H1 (cell line): Measurements from ENCODE around the gene DVL3. TPM values are rescaled to one million over a fixed set of nuclear protein-coding genes. Genes with fewer than 3 reads are reported as not detected.

ENCODE experiments used
- CTCF ChIA-PET: fragments of 300-600 bp; sonication (Branson Sonifier 250); formaldehyde crosslinking; loops from one replicate; lab custom pipeline; 2021; ENCODE audit not compliant: partially characterized antibody; lab: Charles Lee
- POLR2A ChIA-PET: fragments of 300-600 bp; sonication (Branson Sonifier 250); formaldehyde crosslinking; loops from one replicate; lab custom pipeline; 2021; ENCODE audit warnings: inconsistent platforms; ENCODE audit not compliant: partially characterized antibody; lab: Charles Lee
- DNase-seq, 2 experiments: peaks; one replicate each; pipeline versions ENCODE4 v3.0.0 to v3.0.0-alpha.2; 2010 to 2022; ENCODE audit warnings: low spot score in 2 of 2, low read depth in 1 of 2, mixed read lengths in 1 of 2
- FAIRE-seq: peaks from 2 replicates; lab custom pipeline; 2011; peaks lifted over from hg19 to GRCh38; lab: Jason Lieb, UNC
- H2AFZ ChIP-seq: 2 replicates; pipeline ENCODE4 v1.8.1; 2012; ENCODE audit warnings: low read length, inconsistent platforms
- H2AK5ac ChIP-seq: 2 replicates; pipeline ENCODE4 v1.6.1; 2013; ENCODE audit warnings: low read depth, low read length
- H2BK120ac ChIP-seq: replicated peaks from 2 replicates; pipeline ENCODE3; 2013; ENCODE audit warnings: low read depth, low read length, inconsistent platforms
- H2BK12ac ChIP-seq: 2 replicates; pipeline ENCODE4 v1.6.1; 2013; ENCODE audit warnings: low read depth, low read length
- H2BK15ac ChIP-seq: 2 replicates; pipeline ENCODE4 v1.6.1; 2013; ENCODE audit warnings: low read length
- H2BK20ac ChIP-seq: 2 replicates; pipeline ENCODE4 v1.6.1; 2013; ENCODE audit warnings: low read length
- H2BK5ac ChIP-seq: 2 replicates; pipeline ENCODE4 v1.6.1; 2013; ENCODE audit warnings: low read depth, low read length
- H3K14ac ChIP-seq: 2 replicates; pipeline ENCODE4 v1.6.1; 2013; ENCODE audit warnings: inconsistent platforms; ENCODE audit not compliant: insufficient read length
- H3K18ac ChIP-seq: 2 replicates; pipeline ENCODE4 v1.6.1; 2013; ENCODE audit warnings: low read length; ENCODE audit errors: extremely low read depth
- H3K23ac ChIP-seq: 2 replicates; pipeline ENCODE4 v1.6.1; 2013; ENCODE audit warnings: inconsistent platforms; ENCODE audit not compliant: insufficient read length
- H3K23me2 ChIP-seq: 2 replicates; pipeline ENCODE4 v1.6.1; 2013; ENCODE audit warnings: low read depth, low read length
- H3K27ac ChIP-seq: 2 replicates; pipeline ENCODE4 v1.6.1; 2011; ENCODE audit warnings: low read depth, low read length, inconsistent platforms
- H3K27me3 ChIP-seq, 4 experiments: replicated peaks in 1 of 4; 1 replicate in 1 of 4; 2 replicates in 3 of 4; pipeline versions ENCODE4 v1.6.1 to v1.8.1; 2011 to 2013; ENCODE audit warnings: low read length in 3 of 4, mild to moderate bottlenecking in 3 of 4, inconsistent platforms in 2 of 4, mixed read lengths in 2 of 4, moderate library complexity in 1 of 4; ENCODE audit not compliant: control insufficient read depth in 3 of 4, insufficient read depth in 3 of 4; ENCODE audit errors: extremely low read depth in 1 of 4
- H3K36me3 ChIP-seq, 4 experiments: 2 replicates each; pipeline versions ENCODE4 v1.6.1 to v1.8.1; 2011 to 2013; ENCODE audit warnings: mild to moderate bottlenecking in 4 of 4, low read length in 3 of 4, moderate library complexity in 2 of 4, control low read depth in 1 of 4, inconsistent platforms in 1 of 4; ENCODE audit not compliant: insufficient read depth in 4 of 4, control insufficient read depth in 2 of 4
- H3K4ac ChIP-seq: replicated peaks from 2 replicates; pipeline ENCODE3; 2013; ENCODE audit warnings: low read length, low read depth, mixed read lengths, inconsistent platforms; ENCODE audit not compliant: insufficient read length
- H3K4me1 ChIP-seq, 4 experiments: replicated peaks in 1 of 4; 1 replicate in 1 of 4; 2 replicates in 3 of 4; pipeline versions ENCODE4 v1.6.1 to v1.8.1; 2011 to 2013; ENCODE audit warnings: low read length in 3 of 4, inconsistent platforms in 2 of 4, mixed read lengths in 1 of 4; ENCODE audit not compliant: insufficient read depth in 4 of 4, control insufficient read depth in 3 of 4
- H3K4me2 ChIP-seq, 2 experiments: 2 replicates each; pipeline versions ENCODE4 v1.6.1 to v1.8.1; 2011 to 2013; ENCODE audit warnings: low read depth in 2 of 2, low read length in 2 of 2, control low read depth in 1 of 2, inconsistent platforms in 1 of 2, mild to moderate bottlenecking in 1 of 2; ENCODE audit not compliant: insufficient read depth in 1 of 2
- H3K4me3 ChIP-seq, 4 experiments: fragments of 200-600, 300-600 bp in 1 of 4; sonication (generic), shearing (Covaris generic), sonication (Bioruptor Twin) in 1 of 4; 2 replicates each; pipeline versions ENCODE4 v1.5.1 to v1.8.1; 2011 to 2016; ENCODE audit warnings: low read length in 4 of 4, low read depth in 3 of 4, control low read depth in 2 of 4, inconsistent platforms in 2 of 4, mild to moderate bottlenecking in 2 of 4, mixed read lengths in 1 of 4, moderate library complexity in 1 of 4; ENCODE audit not compliant: insufficient read depth in 2 of 4; ENCODE audit errors: extremely low read depth in 1 of 4
- H3K56ac ChIP-seq: replicated peaks from 2 replicates; pipeline ENCODE3; 2013; ENCODE audit warnings: low read depth, mild to moderate bottlenecking, mixed read lengths, low read length, inconsistent platforms; ENCODE audit not compliant: insufficient read length
- H3K79me1 ChIP-seq: 2 replicates; pipeline ENCODE4 v1.6.1; 2013; ENCODE audit warnings: low read depth, low read length, control low read depth
- H3K79me2 ChIP-seq, 2 experiments: 2 replicates each; pipeline versions ENCODE4 v1.6.1 to v1.8.1; 2012 to 2013; ENCODE audit warnings: low read length in 2 of 2, mild to moderate bottlenecking in 2 of 2, inconsistent platforms in 1 of 2; ENCODE audit not compliant: insufficient read depth in 2 of 2, control insufficient read depth in 1 of 2
- H3K9ac ChIP-seq, 4 experiments: replicated peaks in 1 of 4; 1 replicate in 1 of 4; 2 replicates in 3 of 4; pipeline versions ENCODE4 v1.6.1 to v1.8.1; 2011 to 2013; ENCODE audit warnings: low read depth in 3 of 4, low read length in 3 of 4, control low read depth in 2 of 4, mild to moderate bottlenecking in 2 of 4, moderate library complexity in 2 of 4, inconsistent platforms in 1 of 4; ENCODE audit errors: extremely low read depth in 1 of 4
- H3K9me3 ChIP-seq, 2 experiments: 2 replicates each; pipeline versions ENCODE4 v1.6.1 to v1.8.1; 2012 to 2013; ENCODE audit warnings: mild to moderate bottlenecking in 2 of 2, moderate library complexity in 2 of 2, control low read depth in 1 of 2, inconsistent platforms in 1 of 2, low read depth in 1 of 2, low read length in 1 of 2, mixed read lengths in 1 of 2; ENCODE audit not compliant: insufficient read depth in 2 of 2
- H4K20me1 ChIP-seq, 2 experiments: replicated peaks in 1 of 2; 2 replicates each; pipeline versions ENCODE3 to v1.8.1; 2011 to 2013; ENCODE audit warnings: inconsistent platforms in 2 of 2, low read length in 2 of 2, mild to moderate bottlenecking in 1 of 2; ENCODE audit not compliant: insufficient read depth in 2 of 2, control insufficient read depth in 1 of 2
- H4K5ac ChIP-seq: 2 replicates; pipeline ENCODE4 v1.6.1; 2013; ENCODE audit warnings: low read length, low read depth, mixed read lengths, inconsistent platforms; ENCODE audit not compliant: insufficient read length
- H4K8ac ChIP-seq: 2 replicates; pipeline ENCODE4 v1.8.0; 2013; ENCODE audit warnings: mild to moderate bottlenecking, moderate library complexity, low read length, inconsistent platforms; ENCODE audit not compliant: insufficient read depth; ENCODE audit errors: extremely low read depth
- H4K91ac ChIP-seq: replicated peaks from 2 replicates; pipeline ENCODE3; 2013; ENCODE audit warnings: low read length, mixed read lengths, inconsistent platforms; ENCODE audit not compliant: insufficient read length
- ATF3 ChIP-seq: IDR thresholded peaks from 2 replicates; pipeline ENCODE4 v1.6.1; 2011; ENCODE audit warnings: low read depth, mild to moderate bottlenecking, low read length; ENCODE audit not compliant: insufficient read depth
- CBX8 ChIP-seq: fragments of 300-800, 300-1000 bp; sonication (generic); IDR thresholded peaks from 2 replicates; pipeline ENCODE4 v1.7.1; 2016; ENCODE audit warnings: low read depth, low read length, borderline replicate concordance
- E2F6 ChIP-seq: IDR thresholded peaks from 2 replicates; pipeline ENCODE4 v1.6.1; 2012; ENCODE audit warnings: inconsistent platforms
- EGR1 ChIP-seq: IDR thresholded peaks from 2 replicates; pipeline ENCODE4 v1.6.1; 2011; ENCODE audit warnings: low read depth, low read length, borderline replicate concordance
- EZH2 ChIP-seq: fragments of 200-600 bp; sonication (generic); IDR thresholded peaks from 2 replicates; pipeline ENCODE4 v1.7.1; 2012; ENCODE audit warnings: low read depth, mild to moderate bottlenecking, moderate library complexity, low read length, inconsistent platforms; ENCODE audit not compliant: severe bottlenecking
- GABPA ChIP-seq: IDR thresholded peaks from 2 replicates; pipeline ENCODE4 v1.6.1; 2011; ENCODE audit warnings: mild to moderate bottlenecking, low read length, moderate library complexity, borderline replicate concordance; ENCODE audit not compliant: insufficient read depth
- MAFK ChIP-seq: IDR thresholded peaks from 2 replicates; pipeline ENCODE4 v1.6.1; 2012; ENCODE audit warnings: low read depth, mild to moderate bottlenecking, improper control_type of control experiment, low read length
- POLR2AphosphoS5 ChIP-seq: IDR thresholded peaks from 2 replicates; pipeline ENCODE4 v1.6.1; 2011; ENCODE audit warnings: low read depth, low read length
- SAP30 ChIP-seq: fragments of 300-600 bp; sonication (generic); IDR thresholded peaks from 2 replicates; pipeline ENCODE4 v1.7.1; 2012; ENCODE audit warnings: low read length, moderate library complexity, mild to moderate bottlenecking, inconsistent platforms; ENCODE audit not compliant: insufficient read depth, insufficient replicate concordance
- SIRT6 ChIP-seq: IDR thresholded peaks from one replicate; pipeline ENCODE4 v1.7.1; 2012; ENCODE audit warnings: low read length, inconsistent platforms
- ZNF274 ChIP-seq: IDR thresholded peaks from 2 replicates; pipeline ENCODE4 v1.7.0; 2012; ENCODE audit warnings: low read length, borderline replicate concordance; ENCODE audit errors: extremely low read depth
- WGBS, 2 experiments: shearing (Covaris generic) in 1 of 2; methylation state at CpG; one replicate each; pipeline versions ENCODE4 v1.1.6 to v1.1.7; 2013 to 2015; ENCODE audit warnings: low lambda C conversion rate in 2 of 2, mixed read lengths in 2 of 2, inconsistent platforms in 1 of 2, low coverage in 1 of 2, missing lambda C conversion rate in 1 of 2; ENCODE audit not compliant: insufficient replicate concordance in 2 of 2, insufficient coverage in 1 of 2, insufficient read length in 1 of 2; ENCODE audit errors: extremely low coverage in 1 of 2, missing lambda C conversion rate in 1 of 2; 5-methylcytosine and 5-hydroxymethylcytosine counted together
- polyA plus RNA-seq, 7 experiments: library from polyadenylated mRNA; depleted of rRNA in 3 of 7; stranded (reverse) in 5 of 7; unstranded in 2 of 7; fragments of >200 nt in 5 of 7; fragments of 200-250 nt in 2 of 7; gene quantifications; 1 replicate in 5 of 7; 2 replicates in 1 of 7; 4 replicates in 1 of 7; pipeline versions ENCODE4 v1.2.1 to v1.2.3, GENCODE V29; 2011 to 2013; ENCODE audit warnings: missing spikeins in 2 of 7, mixed read lengths in 2 of 7
- total RNA-seq: library from RNA; stranded (reverse); fragmentation: NEBNext Ultra II Directional; extraction: Animal tissue kit (Norgen Biotek cat#: 25700); gene quantifications from 2 replicates; pipeline ENCODE4 v1.2.1, GENCODE V29; 2021

Gene DVL3
- total and polyA plus RNA-seq, 2 of the 8 experiments (the other 6 are each of a cell fraction or from before 2014, with no cell fraction given) = 38.5 to 66.6 TPM

- no peak overlapping the region for H2BK15ac ChIP-seq
- peaks cover 7 to 44% (median 29%) of the 10 kb centered on the region in 4 experiments for H3K36me3 ChIP-seq
- H3K27ac ChIP-seq = no peak overlapping the region
- FAIRE-seq (no peak), DNase-seq (no peak)
- H4K91ac ChIP-seq = no peak overlapping the region
- H3K14ac ChIP-seq = no peak overlapping the region
- H2BK5ac ChIP-seq = no peak overlapping the region
- H2BK120ac ChIP-seq = no peak overlapping the region
- H3K56ac ChIP-seq = no peak overlapping the region
- H3K9me3 ChIP-seq = no peaks in the 10 kb centered on the region
- H3K23ac ChIP-seq = no peak overlapping the region
- no peak overlapping the region for H3K18ac ChIP-seq
- H2AFZ ChIP-seq = no peak overlapping the region
- no peaks in the 10 kb centered on the region for H3K27me3 ChIP-seq
- H3K23me2 ChIP-seq = no peaks in the 10 kb centered on the region; the same call in 1 of the 2 replicates
- POLR2A ChIA-PET = interaction anchor here (0.8 to 1.4 kb wide), 4 partner anchors 8 to 153 kb away, joined by 3 to 4 read pairs (median 4); partner anchors contain the start of gene DVL3
- H2BK12ac ChIP-seq = no peak overlapping the region
- H3K79me2 ChIP-seq = peaks cover 3 to 17% of the 10 kb centered on the region in 2 experiments; a peak in 3 of 4 replicates
- H4K20me1 ChIP-seq = peaks cover 5 to 8% of the 10 kb centered on the region in 2 experiments
- no peak overlapping the region for H4K8ac ChIP-seq
- no peak overlapping the region for H3K4me3 ChIP-seq
- no peak overlapping the region for H3K4me2 ChIP-seq
- no peak overlapping the region for H2AK5ac ChIP-seq
- H3K4ac ChIP-seq = no peak overlapping the region
- H4K5ac ChIP-seq = no peak overlapping the region
- no peak overlapping the region for H3K9ac ChIP-seq
- CTCF ChIA-PET = interaction anchor here (1.0 to 2.3 kb wide), 8 partner anchors 8 to 184 kb away, joined by 3 to 10 read pairs (median 4); no protein-coding TSS in a partner anchor
- no peaks in the 10 kb centered on the region for H3K4me1 ChIP-seq
- H3K79me1 ChIP-seq = peaks cover 7% of the 10 kb centered on the region; the same call in 1 of the 2 replicates
- WGBS, 2 experiments = 93% methylated on average over 16 of the region's 16 CpGs; no CpG with 5 or more reads in 1 of the 2 experiments
- no peak overlapping the region for H2BK20ac ChIP-seq
- TF ChIP-seq SAP30 = no peak
- no peak for TF ChIP-seq CBX8
- no peak for TF ChIP-seq EZH2
- TF ChIP-seq ZNF274 = no peak
- no peak for TF ChIP-seq GABPA
- no peak for TF ChIP-seq E2F6
- no peak for TF ChIP-seq SIRT6
- no peak for TF ChIP-seq EGR1
- no peak for TF ChIP-seq ATF3
- no peak for TF ChIP-seq POLR2AphosphoS5
- TF ChIP-seq MAFK = no peak
Measured at GRCh38 chr3:184164648-184165330, 9.6 kb downstream of the DVL3 start.
